ENCODE results near the gene MAK. TPM values are rescaled to one million over a fixed set of nuclear protein-coding genes. Genes with fewer than 3 reads are reported as not detected.

MAK gene
- polyA plus RNA-seq, 2 of the 4 experiments (the other 2 are of a cell fraction): 0.05 to 0.09 TPM

DNA sequence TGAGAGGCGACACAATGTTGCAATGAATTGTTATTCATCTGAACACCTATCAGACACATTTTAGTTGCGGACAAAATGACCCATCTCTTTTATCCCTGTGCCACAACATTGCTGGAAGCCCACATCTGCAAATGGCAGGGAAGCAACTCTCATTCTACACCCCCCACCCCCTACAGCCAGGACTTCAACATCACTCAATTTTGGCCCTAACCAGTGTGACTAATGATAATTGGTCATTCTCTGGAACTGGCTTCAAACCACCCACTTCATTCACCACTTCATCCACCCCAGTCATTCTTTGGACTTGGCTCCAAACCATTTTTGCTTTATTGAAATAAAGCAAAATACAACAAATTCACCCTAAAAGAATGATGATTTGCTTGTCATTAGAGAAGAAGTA lies 42.0 kb upstream of the MAK start:
- no peak for FAIRE-seq
- Histone ChIP-seq H3K9me3 (no peaks in the 10 kb centered on the region), H3K4me1 (0 out of 3 replicates have a peak, but pooled peaks cover under 1% of the 10 kb centered on the region), H3K27ac (no peak overlapping the region), H3K4me2 (no peak overlapping the region), H3K4me3 (no peak overlapping the region)
- CTCF ChIA-PET: no interaction called here
- 83% methylated on average over 2 of the region's 2 CpGs for WGBS (ENCODE audit: missing lambda C conversion rate)
- DNase-seq (ENCODE audit: low read depth in 1 of 2, low spot score in 1 of 2): no peak
- POLR2A ChIA-PET: no interaction called here
- TF ChIP-seq CHD2 (IDR thresholded peaks at IDR 0.05; ENCODE audit: low read length, partially characterized antibody) (no peak), RNF2 (IDR thresholded peaks at IDR 0.05; ENCODE audit: borderline replicate concordance, low read depth) (no peak), POLR2AphosphoS2 (conservative IDR thresholded peaks at IDR 0.05; ENCODE audit: low read length) (no peak), CBX2 (IDR thresholded peaks at IDR 0.05; ENCODE audit: borderline replicate concordance, low read depth) (no peak), POLR2A (IDR thresholded peaks at IDR 0.05; ENCODE audit: low read length) (no peak), RCOR1 (IDR thresholded peaks at IDR 0.05; ENCODE audit: low read depth, low read length) (no peak), FOSB (CRISPR knock-in tag; IDR thresholded peaks at IDR 0.05) (no peak), NR3C1 (IDR thresholded peaks at IDR 0.05) (no peak)
- no peak for ATAC-seq

DNA sequence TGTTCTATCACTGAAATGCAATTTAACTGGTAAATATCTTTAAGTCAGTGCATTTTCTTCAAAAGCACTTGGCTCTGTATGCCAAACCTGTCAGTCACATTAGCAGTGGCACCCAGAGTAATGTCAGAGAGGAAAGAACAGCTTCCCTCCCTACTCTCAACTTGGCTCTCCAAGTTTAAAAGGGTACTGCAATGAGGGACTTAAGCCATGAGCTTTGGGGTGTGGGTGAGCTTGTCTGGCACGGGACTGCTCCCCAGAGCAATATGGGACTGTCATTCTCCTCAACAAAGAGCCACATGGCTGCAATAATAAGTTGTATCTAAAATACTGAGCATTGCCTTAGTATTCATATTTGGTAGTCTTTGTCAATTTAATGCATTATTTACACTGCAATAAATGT lies 39.5 kb upstream of the MAK start:
- TF ChIP-seq, protein P1, sequence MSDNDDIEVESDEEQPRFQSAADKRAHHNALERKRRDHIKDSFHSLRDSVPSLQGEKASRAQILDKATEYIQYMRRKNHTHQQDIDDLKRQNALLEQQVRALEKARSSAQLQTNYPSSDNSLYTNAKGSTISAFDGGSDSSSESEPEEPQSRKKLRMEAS (IDR thresholded peaks at IDR 0.05): no peak
- no peak for TF ChIP-seq RCOR1 (IDR thresholded peaks at IDR 0.05; ENCODE audit: low read depth, low read length)
- TF ChIP-seq FOXS1 (CRISPR knock-in tag; IDR thresholded peaks at IDR 0.05): no peak
- POLR2A ChIA-PET: no interaction called here
- Histone ChIP-seq H3K27ac (no peak overlapping the region), H3K4me2 (no peak overlapping the region), H3K4me3 (no peak overlapping the region), H3K4me1 (no peaks in the 10 kb centered on the region), H3K9me3 (no peaks in the 10 kb centered on the region)
- CTCF ChIA-PET: interaction anchor here (2.2 kb wide), 1 partner anchor 9 kb away, joined by 8 read pairs; the partner anchor contains the start of gene SYCP2L
- FAIRE-seq (no peak), DNase-seq (ENCODE audit: low read depth in 1 of 2, low spot score in 1 of 2) (no peak), ATAC-seq (no peak)
- 75% methylated on average over 1 of the region's 1 CpG for WGBS (ENCODE audit: missing lambda C conversion rate)

DNA sequence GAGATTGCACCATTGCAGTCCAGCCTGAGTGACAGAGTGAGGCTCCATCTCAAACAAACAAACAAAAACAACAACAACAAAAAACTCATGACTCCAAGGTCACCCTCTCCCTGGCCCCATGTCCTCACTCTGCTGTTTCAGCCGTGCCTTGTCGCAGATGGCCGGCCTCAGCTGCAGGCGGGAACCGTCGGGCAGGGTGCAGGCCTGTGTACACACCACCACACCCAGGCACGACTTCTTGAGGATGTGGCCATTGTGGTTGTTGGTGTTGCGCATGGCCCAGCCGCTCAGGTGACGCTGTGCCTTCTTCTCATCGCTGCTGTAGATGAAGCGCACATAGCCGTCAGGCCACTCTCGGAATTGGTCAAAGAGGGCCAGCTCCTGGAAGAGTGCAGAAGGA lies 38.7 kb upstream of the MAK start:
- Histone ChIP-seq H3K27ac (no peak overlapping the region), H3K4me1 (no peaks in the 10 kb centered on the region), H3K4me2 (no peak overlapping the region), H3K9me3 (no peaks in the 10 kb centered on the region), H3K4me3 (no peak overlapping the region)
- FAIRE-seq (no peak), ATAC-seq (no peak), DNase-seq (ENCODE audit: low read depth in 1 of 2, low spot score in 1 of 2) (no peak)
- WGBS (ENCODE audit: missing lambda C conversion rate): 100% methylated on average over 7 of the region's 14 CpGs
- TF ChIP-seq EHMT2 (IDR thresholded peaks at IDR 0.05; ENCODE audit: low read depth): no peak
- no peak for TF ChIP-seq FOSB (CRISPR knock-in tag; IDR thresholded peaks at IDR 0.05)
- TF ChIP-seq, protein P2, sequence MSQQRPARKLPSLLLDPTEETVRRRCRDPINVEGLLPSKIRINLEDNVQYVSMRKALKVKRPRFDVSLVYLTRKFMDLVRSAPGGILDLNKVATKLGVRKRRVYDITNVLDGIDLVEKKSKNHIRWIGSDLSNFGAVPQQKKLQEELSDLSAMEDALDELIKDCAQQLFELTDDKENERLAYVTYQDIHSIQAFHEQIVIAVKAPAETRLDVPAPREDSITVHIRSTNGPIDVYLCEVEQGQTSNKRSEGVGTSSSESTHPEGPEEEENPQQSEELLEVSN (IDR thresholded peaks at IDR 0.05; ENCODE audit: borderline replicate concordance, low read depth): no peak
- TF ChIP-seq MAFK (IDR thresholded peaks at IDR 0.05; ENCODE audit: partially characterized antibody): no peak
- no peak for TF ChIP-seq ESRRA (IDR thresholded peaks at IDR 0.05; ENCODE audit: borderline replicate concordance, low read length)
- no peak for TF ChIP-seq KDM1A (IDR thresholded peaks at IDR 0.05; ENCODE audit: low read depth)
- no peak for TF ChIP-seq HOXB13 (CRISPR knock-in tag; IDR thresholded peaks at IDR 0.05; ENCODE audit: low read depth)
- no peak for TF ChIP-seq HOXA7 (CRISPR knock-in tag; IDR thresholded peaks at IDR 0.05)
- no peak for TF ChIP-seq MYC (IDR thresholded peaks at IDR 0.05; ENCODE audit: borderline replicate concordance, low read length)
- TF ChIP-seq RAD21 (conservative IDR thresholded peaks at IDR 0.05 in 1 of 2, IDR thresholded peaks at IDR 0.05 in 1 of 2): no peak
- POLR2A ChIA-PET: no interaction called here
- CTCF ChIA-PET: interaction anchor here (2.2 kb wide), 1 partner anchor 10 kb away, joined by 8 read pairs; the partner anchor contains the start of gene SYCP2L

DNA sequence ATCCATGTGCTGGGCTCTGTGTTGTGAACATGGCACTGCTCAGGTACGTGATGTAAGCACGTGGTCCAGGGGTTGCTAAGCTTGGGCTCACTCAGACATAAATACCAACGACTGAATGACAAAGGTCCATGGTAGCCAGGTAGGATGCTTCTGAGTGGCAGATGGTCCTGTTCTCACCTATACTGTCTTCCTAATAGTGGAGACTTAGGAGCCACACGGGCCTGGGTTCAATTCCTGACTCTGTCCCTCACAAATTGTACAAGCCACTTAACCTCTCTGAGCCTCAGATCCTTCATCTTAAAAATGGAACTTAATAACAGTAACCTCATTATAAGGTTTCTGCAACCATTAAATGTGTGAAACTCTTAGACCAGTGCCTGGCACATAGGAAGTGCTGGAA lies 36.7 kb upstream of the MAK start:
- FAIRE-seq: no peak
- POLR2A ChIA-PET: interaction anchor here (1.0 kb wide), 1 partner anchor 11 kb away, joined by 3 read pairs; no protein-coding TSS in a partner anchor

More for the DNA sequence above, 36.7 kb upstream of the MAK start:
- H3K27ac ChIP-seq: no peak overlapping the region
- DNase-seq (ENCODE audit: low read depth in 1 of 2, low spot score in 1 of 2) (no peak), ATAC-seq (no peak)
- H3K4me1 ChIP-seq: no peaks in the 10 kb centered on the region
- 46% methylated on average over 4 of the region's 4 CpGs for WGBS (ENCODE audit: missing lambda C conversion rate)
- no peak overlapping the region for H3K4me3 ChIP-seq
- H3K9me3 ChIP-seq: no peaks in the 10 kb centered on the region
- TF ChIP-seq CEBPB (IDR thresholded peaks at IDR 0.05) (no peak), RARB (CRISPR knock-in tag; IDR thresholded peaks at IDR 0.05) (no peak), FOSB (CRISPR knock-in tag; IDR thresholded peaks at IDR 0.05) (no peak), HDAC2 (IDR thresholded peaks at IDR 0.05) (no peak), KDM5A (IDR thresholded peaks at IDR 0.05) (no peak), RNF2 (IDR thresholded peaks at IDR 0.05; ENCODE audit: borderline replicate concordance, low read depth) (no peak), EHMT2 (IDR thresholded peaks at IDR 0.05; ENCODE audit: low read depth) (no peak)
- TF ChIP-seq, protein P3, sequence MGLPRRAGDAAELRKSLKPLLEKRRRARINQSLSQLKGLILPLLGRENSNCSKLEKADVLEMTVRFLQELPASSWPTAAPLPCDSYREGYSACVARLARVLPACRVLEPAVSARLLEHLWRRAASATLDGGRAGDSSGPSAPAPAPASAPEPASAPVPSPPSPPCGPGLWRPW (IDR thresholded peaks at IDR 0.05): no peak
- TF ChIP-seq, protein P4, sequence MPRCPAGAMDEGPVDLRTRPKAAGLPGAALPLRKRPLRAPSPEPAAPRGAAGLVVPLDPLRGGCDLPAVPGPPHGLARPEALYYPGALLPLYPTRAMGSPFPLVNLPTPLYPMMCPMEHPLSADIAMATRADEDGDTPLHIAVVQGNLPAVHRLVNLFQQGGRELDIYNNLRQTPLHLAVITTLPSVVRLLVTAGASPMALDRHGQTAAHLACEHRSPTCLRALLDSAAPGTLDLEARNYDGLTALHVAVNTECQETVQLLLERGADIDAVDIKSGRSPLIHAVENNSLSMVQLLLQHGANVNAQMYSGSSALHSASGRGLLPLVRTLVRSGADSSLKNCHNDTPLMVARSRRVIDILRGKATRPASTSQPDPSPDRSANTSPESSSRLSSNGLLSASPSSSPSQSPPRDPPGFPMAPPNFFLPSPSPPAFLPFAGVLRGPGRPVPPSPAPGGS (IDR thresholded peaks at IDR 0.05): no peak
- TF ChIP-seq, protein P2 (IDR thresholded peaks at IDR 0.05; ENCODE audit: borderline replicate concordance, low read depth): no peak
- H3K4me2 ChIP-seq: no peak overlapping the region
- CTCF ChIA-PET: interaction anchor here (0.8 to 1.8 kb wide), 2 partner anchors 12 to 77 kb away, joined by 3 to 6 read pairs; partner anchors contain the start of gene SYCP2L
